ENCODE measurements around the gene ANKRD13D.

DNA sequence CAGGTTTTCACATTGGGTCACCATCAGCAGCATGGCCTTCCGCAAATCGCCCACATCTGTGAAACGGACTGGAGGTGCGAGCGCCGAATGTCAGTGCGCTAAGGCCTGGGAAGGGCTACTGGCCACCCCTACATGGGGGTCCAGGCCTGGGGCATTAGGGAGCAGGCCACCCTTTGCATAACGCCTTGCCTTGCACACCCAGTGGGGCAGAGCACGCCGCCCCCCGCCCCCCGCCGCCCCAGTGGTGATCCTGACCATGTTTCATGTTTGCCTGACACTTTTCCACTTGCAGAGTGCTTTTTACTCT is 20.2 kb upstream of the ANKRD13D start:
- TF ChIP-seq, protein P1, sequence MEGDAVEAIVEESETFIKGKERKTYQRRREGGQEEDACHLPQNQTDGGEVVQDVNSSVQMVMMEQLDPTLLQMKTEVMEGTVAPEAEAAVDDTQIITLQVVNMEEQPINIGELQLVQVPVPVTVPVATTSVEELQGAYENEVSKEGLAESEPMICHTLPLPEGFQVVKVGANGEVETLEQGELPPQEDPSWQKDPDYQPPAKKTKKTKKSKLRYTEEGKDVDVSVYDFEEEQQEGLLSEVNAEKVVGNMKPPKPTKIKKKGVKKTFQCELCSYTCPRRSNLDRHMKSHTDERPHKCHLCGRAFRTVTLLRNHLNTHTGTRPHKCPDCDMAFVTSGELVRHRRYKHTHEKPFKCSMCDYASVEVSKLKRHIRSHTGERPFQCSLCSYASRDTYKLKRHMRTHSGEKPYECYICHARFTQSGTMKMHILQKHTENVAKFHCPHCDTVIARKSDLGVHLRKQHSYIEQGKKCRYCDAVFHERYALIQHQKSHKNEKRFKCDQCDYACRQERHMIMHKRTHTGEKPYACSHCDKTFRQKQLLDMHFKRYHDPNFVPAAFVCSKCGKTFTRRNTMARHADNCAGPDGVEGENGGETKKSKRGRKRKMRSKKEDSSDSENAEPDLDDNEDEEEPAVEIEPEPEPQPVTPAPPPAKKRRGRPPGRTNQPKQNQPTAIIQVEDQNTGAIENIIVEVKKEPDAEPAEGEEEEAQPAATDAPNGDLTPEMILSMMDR (IDR thresholded peaks at IDR 0.05 in 8 of 11, conservative IDR thresholded peaks at IDR 0.05 in 3 of 11) = no peak
- TF ChIP-seq POLR2AphosphoS5 (IDR thresholded peaks at IDR 0.05) (peak in 1 of 3 donors; percentile 9), POLR2A (IDR thresholded peaks at IDR 0.05) (no peak)
